HS-27A (cell line): Measurements from ENCODE around the gene NFE2.
A peak's percentile ranks its signal among the peaks of the same experiment; 100 is the strongest.
"Not testable (repeated sequence)": the region's sequence is repeated elsewhere in the genome, so short reads cannot be mapped to it uniquely, and the experiment has no call there.

Source experiments
- DNase-seq: peaks from one replicate; pipeline ENCODE4 v3.0.0-alpha.2; 2012; ENCODE audit warnings: low read depth, missing footprints

The NFE2 gene

DNA sequence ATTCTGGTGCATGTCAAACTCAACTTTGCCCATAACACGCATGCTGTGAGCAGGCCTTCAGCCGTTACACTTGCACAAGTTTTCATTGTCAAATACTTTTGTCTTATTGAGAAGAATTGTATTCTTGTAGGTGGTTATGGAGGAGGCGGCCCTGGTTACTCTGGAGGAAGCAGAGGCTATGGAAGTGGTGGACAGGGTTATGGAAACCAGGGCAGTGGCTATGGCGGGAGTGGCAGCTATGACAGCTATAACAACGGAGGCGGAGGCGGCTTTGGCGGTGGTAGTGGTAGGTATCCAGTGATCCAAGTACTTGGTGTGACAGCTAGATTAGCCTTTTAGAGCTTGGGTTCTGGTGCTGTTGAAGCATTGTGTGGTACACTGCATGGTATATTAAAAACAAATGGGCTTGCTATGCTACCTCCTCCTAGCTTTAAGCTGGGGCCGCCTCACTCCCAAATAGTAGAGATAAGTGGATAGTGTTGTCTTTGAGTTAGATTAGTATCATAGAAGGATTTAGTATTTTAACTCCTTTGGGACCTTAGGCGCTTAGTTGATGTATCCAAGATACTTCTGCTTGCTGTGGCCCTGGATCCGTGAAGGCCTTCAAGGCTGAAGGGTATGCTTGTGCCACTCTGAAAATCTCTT lies 17.7 kb downstream of the NFE2 start:
- DNase-seq, result no peak

DNA sequence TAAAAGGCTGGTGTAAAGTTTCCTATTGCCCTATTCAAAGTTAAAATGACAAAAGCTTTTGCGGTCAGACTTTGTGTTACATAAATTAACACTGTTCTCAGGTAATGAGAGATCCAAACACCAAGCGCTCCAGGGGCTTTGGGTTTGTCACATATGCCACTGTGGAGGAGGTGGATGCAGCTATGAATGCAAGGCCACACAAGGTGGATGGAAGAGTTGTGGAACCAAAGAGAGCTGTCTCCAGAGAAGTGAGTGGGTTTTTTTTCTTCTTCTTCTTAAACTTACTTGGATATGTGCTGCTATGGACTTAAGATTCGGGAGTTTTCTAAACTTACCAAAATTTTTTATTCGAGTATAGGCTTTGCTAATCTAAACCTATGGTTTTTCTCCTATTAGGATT lies 19.1 kb downstream of the NFE2 start:
- DNase-seq, result not testable (repeated sequence)

DNA sequence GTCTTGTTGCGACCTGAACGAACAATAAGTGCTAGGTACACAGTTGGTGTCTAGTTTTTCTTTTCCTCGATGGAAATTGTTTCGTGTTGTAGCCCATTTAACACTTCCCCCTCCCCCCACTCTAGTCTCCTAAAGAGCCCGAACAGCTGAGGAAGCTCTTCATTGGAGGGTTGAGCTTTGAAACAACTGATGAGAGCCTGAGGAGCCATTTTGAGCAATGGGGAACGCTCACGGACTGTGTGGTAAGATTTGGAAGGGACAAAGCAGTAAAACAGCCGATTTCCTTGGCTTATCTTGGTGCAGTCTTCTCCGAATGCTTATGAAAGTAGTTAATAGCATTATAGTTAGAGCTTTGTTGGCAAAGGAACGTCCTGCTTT lies 19.6 kb downstream of the NFE2 start:
- not testable (repeated sequence) for DNase-seq

DNA sequence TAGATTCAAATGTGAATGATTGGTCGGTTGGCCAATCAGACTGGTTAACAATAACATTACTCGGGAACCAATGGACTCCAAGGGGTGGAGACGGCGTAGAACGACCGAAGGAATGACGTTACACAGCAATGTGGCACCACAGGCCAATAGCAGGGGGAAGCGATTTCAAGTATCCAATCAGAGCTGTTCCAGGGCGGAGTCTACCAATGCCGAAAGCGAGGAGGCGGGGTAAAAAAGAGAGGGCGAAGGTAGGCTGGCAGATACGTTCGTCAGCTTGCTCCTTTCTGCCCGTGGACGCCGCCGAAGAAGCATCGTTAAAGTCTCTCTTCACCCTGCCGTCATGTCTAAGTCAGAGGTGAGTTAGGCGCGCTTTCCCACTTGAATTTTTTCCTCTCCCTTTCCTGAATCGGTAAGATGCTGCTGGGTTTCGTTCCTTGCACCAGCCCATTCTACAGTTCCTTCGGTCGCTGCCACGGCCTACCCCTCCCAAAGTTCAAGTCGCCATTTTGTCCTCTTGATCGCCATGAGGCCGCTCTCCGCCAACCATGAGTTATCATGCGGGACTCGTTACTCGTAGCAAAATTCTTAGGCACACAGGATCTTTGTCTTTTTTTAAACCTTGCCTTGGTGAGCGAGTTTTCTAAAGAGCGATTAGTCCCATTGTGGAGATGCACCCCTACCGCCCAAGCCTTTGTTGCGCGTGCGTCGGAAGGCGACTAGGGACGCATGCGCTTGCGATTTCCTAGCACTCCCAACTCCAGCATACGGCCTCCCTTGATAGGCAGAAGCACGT lies 20.2 kb downstream of the NFE2 start, which contains the start of gene HNRNPA1:
TSS of gene HNRNPA1 (plus strand) at position 259 of the 793 bp plus-strand sequence. CDS start at position 341, 82 bp downstream.
- DNase-seq, result peak; percentile 99

DNA sequence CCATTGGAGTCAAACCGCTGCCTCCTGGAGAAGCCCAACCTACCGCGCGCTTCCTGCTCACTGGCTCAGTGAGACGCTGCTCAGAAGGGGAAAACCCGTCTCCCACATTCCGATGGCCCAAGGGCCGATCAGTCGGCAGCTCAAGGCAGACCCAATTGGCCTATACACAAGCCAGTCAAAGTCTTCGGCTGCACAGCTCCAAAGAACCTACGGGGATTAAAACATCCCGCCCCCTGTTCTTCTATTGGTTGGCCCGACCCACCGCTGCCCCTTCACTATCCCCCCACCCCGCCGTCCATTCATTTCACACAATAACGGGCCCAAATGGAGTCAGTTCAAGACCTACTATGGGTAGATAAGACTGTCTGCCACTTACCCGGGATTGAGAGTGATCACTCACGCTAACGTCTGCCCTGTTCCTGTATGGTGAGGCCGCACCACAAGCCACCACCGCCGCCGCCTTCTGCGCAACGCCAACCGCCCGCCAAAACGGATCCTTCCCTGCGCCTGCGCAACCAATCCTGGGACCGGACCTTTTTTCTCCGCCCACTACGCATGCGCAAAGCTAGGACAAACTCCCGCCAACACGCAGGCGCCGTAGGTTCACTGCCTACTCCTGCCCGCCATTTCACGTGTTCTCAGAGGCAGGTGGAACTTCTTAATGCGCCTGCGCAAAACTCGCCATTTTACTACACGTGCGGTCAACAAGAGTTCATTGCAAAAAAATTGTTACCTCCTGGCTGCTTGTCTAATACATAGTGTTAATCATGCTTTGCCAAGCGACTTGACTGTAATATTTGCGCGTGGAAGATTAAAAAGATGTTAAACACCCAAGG lies 21.0 kb downstream of the NFE2 start, which contains the start of gene CBX5:
TSS of gene CBX5 (minus strand) at position 491 of the 836 bp plus-strand sequence. CDS start 22,472 bp downstream, outside the sequence.
- DNase-seq, result peak; percentile 99

DNA sequence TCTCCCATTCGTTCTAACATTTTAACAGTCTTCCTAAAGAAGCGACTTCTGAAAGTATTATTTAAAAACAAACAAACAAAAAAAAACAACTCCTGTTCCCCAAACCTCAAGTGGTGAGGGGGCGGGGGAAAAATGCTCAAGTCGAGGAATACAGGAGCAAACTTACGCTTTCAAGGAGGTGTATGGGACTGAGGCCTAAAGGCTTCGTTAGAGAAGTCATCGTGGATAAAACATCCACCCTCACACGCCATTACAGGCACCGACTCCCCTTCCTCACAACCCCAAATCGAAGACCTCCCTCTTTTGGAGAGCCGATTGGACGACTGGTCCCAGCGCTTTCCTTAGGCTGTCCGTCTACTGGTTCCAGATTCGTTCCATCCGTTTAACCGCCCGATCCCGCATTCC lies 21.6 kb downstream of the NFE2 start:
- no peak for DNase-seq

DNA sequence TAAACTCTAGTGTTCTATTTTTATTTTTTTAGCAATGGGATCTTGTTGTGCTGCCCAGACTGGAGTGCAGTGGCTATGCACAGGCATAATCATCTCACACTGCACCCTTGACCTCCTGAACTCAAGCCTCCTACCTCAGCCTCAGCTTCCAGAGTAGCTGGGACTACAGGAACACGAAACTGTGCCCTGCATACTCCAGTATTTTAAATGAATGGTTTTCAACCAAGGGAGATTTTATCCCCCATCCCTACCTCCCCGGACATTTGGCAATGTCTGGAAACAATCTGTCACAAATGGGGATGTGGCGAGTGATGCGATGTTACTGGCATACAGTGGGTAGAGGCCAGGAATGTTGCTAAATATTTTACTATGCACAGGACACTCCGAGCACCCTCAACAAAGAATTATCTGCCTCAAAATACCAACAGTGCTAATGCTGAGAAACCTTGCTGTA lies 23.0 kb downstream of the NFE2 start:
- DNase-seq, result no peak

DNA sequence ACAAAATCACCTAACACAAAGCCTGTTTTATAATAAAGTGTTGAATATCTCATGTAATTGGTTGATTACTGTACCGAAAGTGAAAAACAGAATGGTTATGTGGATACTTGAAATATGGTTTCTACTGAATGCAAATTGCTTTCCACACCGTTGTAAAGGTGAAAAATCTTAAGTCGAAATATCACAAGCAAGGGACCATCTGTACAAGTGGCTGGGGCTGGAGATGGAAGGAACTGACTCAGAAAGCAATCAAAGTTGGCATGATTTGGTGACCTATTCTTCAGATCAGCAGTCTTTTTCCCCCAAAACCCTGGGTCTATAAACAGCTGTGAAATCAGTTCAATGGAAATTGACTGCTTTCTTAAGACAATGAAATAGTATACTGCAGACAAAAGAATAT lies 24.4 kb downstream of the NFE2 start:
- no peak for DNase-seq

DNA sequence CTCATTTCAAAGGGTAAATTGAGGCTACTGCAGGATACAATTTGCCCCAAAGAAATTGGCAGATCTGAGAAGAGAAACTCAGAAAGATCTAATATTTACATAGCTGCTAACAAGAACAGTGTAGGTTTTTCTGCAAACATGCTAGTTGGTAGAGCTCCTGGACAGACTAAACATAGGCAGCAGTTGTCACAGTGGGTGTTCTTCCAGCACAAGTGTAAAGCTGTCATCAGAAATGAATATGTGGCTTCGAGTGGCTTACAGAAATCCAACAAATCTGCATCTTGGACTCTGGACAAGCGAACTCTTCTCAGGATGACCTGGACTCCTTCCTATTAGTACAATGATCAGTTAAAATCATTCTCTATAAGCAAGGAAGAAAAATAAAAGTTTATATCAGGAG lies 26.8 kb downstream of the NFE2 start:
- no peak for DNase-seq

DNA sequence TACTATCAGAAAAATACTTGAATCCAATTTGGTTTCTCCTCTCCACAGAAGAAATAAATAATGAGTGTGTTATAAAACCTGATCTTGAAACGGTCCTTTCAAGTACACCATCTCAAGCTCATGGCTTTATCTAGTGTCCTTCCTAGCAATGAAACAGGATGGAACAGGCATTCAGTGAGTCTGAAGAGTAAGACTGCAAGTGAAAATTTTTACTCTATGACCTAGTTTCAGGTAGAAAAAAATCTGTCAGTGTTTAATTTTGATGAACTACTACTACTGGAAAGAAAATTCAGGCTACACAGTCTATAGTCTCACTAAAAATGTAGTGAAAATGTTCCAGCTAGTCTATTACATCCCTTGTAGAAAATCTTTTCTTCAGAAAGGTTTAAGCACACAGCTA lies 28.6 kb downstream of the NFE2 start:
- no peak for DNase-seq

DNA sequence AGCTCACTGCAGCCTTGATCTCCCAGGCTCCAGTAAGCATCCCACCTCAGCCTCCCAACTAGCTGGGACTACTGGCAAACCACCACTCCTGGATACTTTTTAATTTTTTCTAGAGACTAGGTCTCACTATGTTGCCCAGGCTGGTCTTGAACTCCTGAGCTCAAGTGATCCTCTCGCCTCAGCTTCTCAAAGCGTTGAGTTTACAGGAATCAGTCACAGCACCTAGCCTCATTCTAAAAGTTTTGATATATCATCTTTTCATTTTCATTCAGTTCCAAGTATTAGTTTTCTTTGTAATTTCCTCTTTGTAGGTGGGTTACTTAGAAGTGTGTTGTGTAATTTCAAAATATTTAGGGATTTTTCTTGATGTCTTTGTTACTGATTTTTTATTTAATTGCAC lies 30.5 kb downstream of the NFE2 start:
- no peak for DNase-seq

DNA sequence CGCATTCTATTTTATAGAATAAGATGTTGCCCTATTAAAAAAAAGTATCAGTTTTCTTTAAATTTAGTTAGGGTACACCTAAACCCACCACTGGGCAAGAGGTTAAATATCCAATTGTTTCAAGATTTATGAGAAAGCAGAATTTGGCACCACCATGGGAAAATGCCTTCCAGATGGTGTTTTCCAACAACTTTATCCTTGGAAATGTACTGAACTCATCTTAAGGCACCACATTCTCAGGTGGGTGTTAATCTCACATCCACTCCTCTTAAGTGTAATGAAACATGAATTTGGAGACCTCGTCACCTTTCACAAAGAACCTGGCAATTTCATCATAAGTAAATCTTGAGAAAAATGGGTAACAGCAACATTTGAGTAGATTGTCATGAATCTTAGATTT lies 34.0 kb downstream of the NFE2 start:
- DNase-seq, result no peak

DNA sequence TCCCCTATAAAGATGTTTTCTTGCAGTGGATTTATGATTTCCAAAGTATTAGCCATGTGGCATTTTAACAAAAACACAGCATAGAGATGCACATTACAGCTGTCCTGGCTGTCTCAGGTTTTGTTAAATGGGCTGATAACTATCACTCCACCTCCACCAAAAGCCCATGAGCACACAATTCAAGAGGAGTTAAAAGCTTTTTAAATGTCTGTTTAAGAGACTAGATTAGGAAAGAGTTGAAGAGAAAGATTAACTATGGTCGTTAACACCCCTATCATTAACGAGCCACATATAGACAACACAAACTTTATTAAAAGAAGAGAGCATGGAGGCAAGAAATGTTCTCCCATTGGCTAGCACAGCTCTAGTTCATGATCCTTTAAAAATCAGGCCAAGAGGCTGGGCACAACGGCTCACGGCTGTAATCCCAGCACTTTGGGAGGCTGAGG lies 35.4 kb downstream of the NFE2 start:
- DNase-seq, result no peak

DNA sequence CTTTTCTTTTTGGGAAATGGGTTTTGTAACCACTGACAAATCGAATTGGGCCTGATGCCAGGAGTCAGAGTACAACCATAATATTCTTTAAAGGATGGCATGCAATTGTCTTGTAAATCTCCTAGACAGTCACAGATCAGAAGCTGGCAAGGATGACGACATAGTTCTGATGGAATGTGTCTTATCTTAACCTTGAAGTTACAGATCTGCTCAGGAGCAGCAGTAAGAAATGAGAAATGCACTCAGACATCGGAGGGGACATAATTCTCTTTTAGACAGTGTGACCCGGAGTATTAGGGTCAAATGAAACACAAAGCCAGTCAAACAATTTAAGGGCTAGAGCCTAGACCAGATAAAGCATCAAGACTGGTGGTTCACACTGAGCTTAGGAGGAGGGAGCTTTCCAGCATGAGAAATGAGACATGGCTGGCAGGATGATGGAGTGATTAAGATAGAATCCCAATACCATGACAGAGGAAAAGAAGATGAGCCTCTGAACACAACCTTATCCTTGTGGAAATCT lies 38.4 kb downstream of the NFE2 start:
- no peak for DNase-seq

DNA sequence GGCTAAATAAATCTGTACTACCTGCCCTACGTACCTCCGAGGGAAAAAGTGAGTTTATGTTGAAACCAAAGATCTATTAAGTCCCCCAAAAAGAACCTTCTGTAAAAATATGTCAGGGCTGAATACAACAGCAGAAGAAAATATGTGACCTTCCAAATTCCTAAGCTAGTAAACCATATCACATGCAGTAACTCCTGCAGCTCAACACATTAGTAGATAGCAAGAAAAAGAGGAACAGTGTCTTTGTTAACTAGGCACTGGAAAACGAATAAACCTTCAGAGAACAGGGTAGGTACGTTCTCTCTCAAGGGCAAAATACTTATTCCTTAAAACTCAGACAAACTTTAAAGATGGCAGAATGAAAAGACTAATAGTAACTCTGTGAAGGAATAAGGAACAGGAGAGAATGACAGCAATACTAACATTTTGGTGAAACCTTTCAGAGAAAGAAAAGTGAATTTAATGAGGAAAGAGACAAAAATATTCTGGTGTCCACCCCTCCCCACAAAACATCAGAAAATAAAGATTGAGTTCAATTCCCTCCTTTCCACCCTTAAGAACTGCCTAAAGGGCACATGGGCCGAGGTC lies 38.9 kb downstream of the NFE2 start:
- no peak for DNase-seq

DNA sequence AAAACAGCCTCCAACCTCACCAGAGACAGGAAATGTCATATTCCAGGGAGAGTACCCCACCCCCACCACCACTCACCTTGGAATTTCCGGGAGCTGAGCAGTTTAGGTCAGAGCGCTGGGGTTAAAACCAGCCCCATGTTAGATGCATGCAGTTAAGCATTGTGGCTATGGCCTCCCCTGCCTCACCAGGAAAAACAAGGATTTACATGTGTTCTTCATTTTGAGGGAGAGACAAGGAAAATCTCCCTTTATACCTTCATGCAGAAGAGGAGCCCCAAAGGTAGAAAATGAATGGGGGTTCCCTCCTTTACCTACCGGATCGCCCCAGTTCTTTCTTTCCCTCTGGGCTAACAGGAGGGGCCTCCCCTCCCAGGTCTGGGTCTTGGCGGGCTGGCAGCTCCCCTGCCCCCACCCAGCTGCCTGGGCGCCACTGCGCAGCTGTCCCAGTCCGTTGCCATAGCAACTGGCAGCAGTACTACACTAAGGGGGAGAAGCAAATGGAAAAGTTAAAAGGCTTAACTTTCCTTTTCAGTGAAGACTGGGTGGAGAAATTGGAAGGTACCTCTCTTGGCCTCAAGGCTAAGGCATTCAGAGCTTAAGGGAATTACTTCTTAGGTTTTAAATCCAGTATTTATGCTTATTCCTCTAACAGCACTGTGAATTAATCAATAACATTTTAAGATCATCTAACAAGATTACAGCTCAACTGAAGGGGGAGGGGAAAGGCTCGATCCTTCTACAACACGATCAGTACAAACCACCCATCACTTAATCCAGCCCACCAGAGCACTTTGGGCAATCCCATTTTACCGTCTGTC lies 41.4 kb downstream of the NFE2 start:
- DNase-seq, result no peak

DNA sequence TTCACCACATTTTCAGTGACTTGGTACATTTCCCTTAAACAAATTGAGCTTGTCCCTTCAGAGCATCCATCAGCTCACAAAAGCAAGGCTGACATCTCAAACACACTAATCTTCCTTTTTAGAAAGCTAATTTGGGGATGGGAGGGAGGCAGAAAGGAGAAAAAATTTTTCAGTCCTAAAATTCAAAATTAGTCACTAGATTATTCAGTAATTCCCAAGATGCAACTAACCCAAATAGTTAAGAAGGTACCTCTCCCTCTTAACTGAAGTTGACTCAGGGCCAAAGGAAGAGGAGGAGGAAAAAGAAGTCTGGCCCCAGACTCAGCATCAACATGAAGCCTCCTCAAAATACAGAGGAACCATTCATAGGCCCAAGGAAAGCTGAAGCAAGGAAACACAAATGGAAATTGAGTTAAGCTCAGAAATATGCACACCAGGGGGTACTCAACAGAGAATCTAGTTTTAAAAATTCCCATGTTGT lies 42.6 kb downstream of the NFE2 start:
- DNase-seq, result no peak

DNA sequence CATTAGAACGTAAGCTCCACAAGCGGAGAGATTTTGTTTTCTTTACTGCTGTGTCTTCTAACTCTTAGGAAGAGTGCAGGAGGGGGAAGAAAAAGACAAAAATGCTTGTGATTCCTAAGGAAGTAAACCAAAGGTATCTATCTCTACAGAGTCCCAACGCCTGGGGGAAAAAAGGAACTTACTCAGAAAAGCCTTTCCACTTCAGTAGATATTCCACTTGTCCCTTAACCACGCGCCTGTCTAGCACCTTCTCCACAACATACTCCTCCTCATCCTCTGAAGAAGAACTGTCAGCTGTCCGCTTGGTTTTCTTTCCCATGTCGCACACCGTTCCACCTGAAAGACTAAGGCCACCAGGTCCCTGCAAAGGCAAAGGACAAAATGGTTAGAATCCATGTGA lies 43.5 kb downstream of the NFE2 start:
- DNase-seq, result no peak

DNA sequence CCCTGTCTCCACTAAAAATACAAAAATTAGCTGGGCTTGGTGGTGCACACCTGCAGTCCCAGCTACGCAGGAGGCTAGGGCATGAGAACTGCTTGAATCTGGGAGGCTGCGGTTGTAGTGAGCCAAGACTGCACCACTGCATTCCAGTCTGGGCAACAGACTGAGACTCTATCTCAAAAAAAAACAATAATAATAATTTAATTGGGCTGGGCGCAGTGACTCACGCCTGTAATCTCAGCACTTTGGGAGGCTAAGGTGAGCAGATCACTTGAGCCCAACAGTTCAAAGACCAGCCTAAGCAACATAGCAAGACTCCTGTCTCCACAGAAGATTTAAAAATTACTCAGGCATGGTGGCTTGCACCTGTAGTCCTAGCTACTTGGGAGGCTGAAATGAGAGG lies 47.6 kb downstream of the NFE2 start:
- DNase-seq, result no peak

DNA sequence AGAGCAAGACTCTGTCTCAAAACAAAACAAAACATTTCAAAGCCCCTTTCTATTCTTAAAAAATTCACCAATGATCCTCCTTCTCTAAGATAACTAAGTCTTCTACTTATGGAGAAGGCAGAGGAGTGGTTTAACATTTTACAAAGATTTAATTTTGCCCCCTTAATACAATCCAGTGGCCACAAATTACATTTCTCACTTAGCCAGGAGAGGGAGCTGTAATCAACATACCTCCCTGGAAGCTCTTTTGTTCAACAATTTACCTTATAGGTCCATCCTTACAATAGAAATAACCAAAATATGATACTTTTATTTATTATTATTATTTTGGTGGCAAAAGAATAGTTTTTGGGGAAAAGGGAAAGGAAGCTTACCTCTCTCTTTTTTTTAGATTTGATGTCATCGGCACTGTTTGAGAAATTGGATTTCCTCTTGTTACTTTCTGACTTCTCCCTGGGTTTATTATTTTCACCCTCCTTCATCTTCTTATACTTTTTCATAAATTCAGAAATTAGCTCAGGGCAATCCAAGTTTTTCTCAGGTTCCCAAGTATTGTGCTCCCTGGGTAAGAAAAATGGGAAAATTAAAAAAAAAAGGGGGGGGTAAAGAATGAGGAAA lies 49.0 kb downstream of the NFE2 start:
- DNase-seq, result no peak
